WTC11 (cell line): ENCODE results near the gene TMEM19. TPM values are rescaled to one million over a fixed set of nuclear protein-coding genes. Genes with fewer than 3 reads are reported as not detected.

ENCODE experiments used
- ATAC-seq: fragments of 200-7000 bp; cut with Tn5 transposase; 2 replicates; pipeline ENCODE4 v1.10.0; 2021; ENCODE audit warnings: mild to moderate bottlenecking, moderate library complexity
- CTCF ChIA-PET: fragments of 300-600 bp; sonication (Branson Sonifier 250); formaldehyde crosslinking; loops from one replicate; lab custom pipeline; 2021; ENCODE audit warnings: antibody characterized with exemption; lab: Charles Lee
- POLR2A ChIA-PET: fragments of 350-600 bp; sonication (Branson Sonifier 250); formaldehyde crosslinking; loops from one replicate; lab custom pipeline; 2021; ENCODE audit warnings: antibody characterized with exemption; lab: Charles Lee
- DNase-seq: peaks from one replicate; pipeline ENCODE4 v3.0.0; 2021; ENCODE audit warnings: low spot score
- H3K27ac Mint-ChIP-seq: 2 replicates; pipeline ENCODE4 v1.8.0; 2021; ENCODE audit warnings: mixed read lengths
- H3K27me3 Mint-ChIP-seq: 2 replicates; pipeline ENCODE4 v1.8.0; 2021; ENCODE audit warnings: low read depth, mild to moderate bottlenecking, moderate library complexity, mixed read lengths
- H3K36me3 Mint-ChIP-seq: 2 replicates; pipeline ENCODE4 v1.8.0; 2021; ENCODE audit warnings: mixed read lengths
- H3K4me1 Mint-ChIP-seq: 2 replicates; pipeline ENCODE4 v1.8.0; 2022; ENCODE audit warnings: mixed read lengths
- H3K4me3 Mint-ChIP-seq: 2 replicates; pipeline ENCODE4 v1.8.0; 2021; ENCODE audit warnings: mild to moderate bottlenecking, moderate library complexity, mixed read lengths
- H3K9me3 Mint-ChIP-seq: 2 replicates; pipeline ENCODE4 v1.8.0; 2021; ENCODE audit warnings: mixed read lengths
- ARID4B ChIP-seq: sonication (generic); formaldehyde crosslinking; IDR thresholded peaks from 2 replicates; pipeline ENCODE4 v1.8.0; 2023; ENCODE audit warnings: missing genetic modification reagents, mild to moderate bottlenecking, borderline replicate concordance
- ATF6 ChIP-seq: sonication (generic); formaldehyde crosslinking; IDR thresholded peaks from 2 replicates; pipeline ENCODE4 v1.8.1; 2023; ENCODE audit warnings: mild to moderate bottlenecking, missing genetic modification reagents
- CDX4 ChIP-seq: fragments of 250-450 bp; sonication (Bioruptor Pico); IDR thresholded peaks from 2 replicates; pipeline ENCODE4 v1.9.0; 2021; ENCODE audit warnings: moderate library complexity, mild to moderate bottlenecking, inconsistent platforms, borderline replicate concordance
- CTCF ChIP-seq: fragments of 200-600 bp; IDR thresholded peaks from 2 replicates; pipeline ENCODE4 v1.8.0; 2022; ENCODE audit warnings: antibody characterized with exemption
- NR1H2 ChIP-seq: sonication (generic); formaldehyde crosslinking; IDR thresholded peaks from 2 replicates; pipeline ENCODE4 v1.9.0; 2021; ENCODE audit warnings: mild to moderate bottlenecking, moderate library complexity, missing genetic modification reagents
- PREB ChIP-seq: sonication (generic); formaldehyde crosslinking; IDR thresholded peaks from 2 replicates; pipeline ENCODE4 v1.8.1; 2022; ENCODE audit warnings: mild to moderate bottlenecking, missing genetic modification reagents, moderate library complexity, borderline replicate concordance
- SP1 ChIP-seq: sonication (generic); formaldehyde crosslinking; conservative IDR thresholded peaks from 2 replicates; pipeline ENCODE4 v1.8.1; 2022; ENCODE audit warnings: missing genetic modification reagents
- ZNF121 ChIP-seq: sonication (generic); formaldehyde crosslinking; IDR thresholded peaks from 2 replicates; pipeline ENCODE4 v1.8.0; 2023; ENCODE audit warnings: missing genetic modification reagents
- ZNF512 ChIP-seq: sonication (generic); formaldehyde crosslinking; IDR thresholded peaks from 2 replicates; pipeline ENCODE4 v1.8.1; 2022; ENCODE audit warnings: missing genetic modification reagents, borderline replicate concordance
- ZNF532 ChIP-seq: fragments of 250-450 bp; sonication (Bioruptor Pico); IDR thresholded peaks from 2 replicates; pipeline ENCODE4 v1.9.0; 2021; ENCODE audit warnings: mild to moderate bottlenecking, borderline replicate concordance
- total RNA-seq: library from RNA; stranded (reverse); gene quantifications from 3 replicates; pipeline ENCODE4 v1.2.3, GENCODE V29; 2021

TMEM19 gene
- total RNA-seq, 1 experiment from 2014 or later, result 11.7 TPM

- TF ChIP-seq CTCF (no peak), PREB (no peak), ATF6 (CRISPR knock-in tag) (no peak), SP1 (CRISPR knock-in tag) (no peak)
- TF ChIP-seq, all 79 proteins: peak for 0
Measured at GRCh38 chr12:71646512-71646911, 39.4 kb upstream of the TMEM19 start (continued).

- no peak overlapping the region for H3K4me3 Mint-ChIP-seq
- ATAC-seq (no peak), DNase-seq (no peak)
- CTCF ChIA-PET, result interaction anchor here (0.7 to 0.8 kb wide), 2 partner anchors 92 to 98 kb away, joined by 3 read pairs; no protein-coding TSS in a partner anchor
- peaks cover 31% of the 10 kb centered on the region for H3K36me3 Mint-ChIP-seq
- no peak overlapping the region for H3K27ac Mint-ChIP-seq
- H3K4me1 Mint-ChIP-seq, result no peaks in the 10 kb centered on the region
- POLR2A ChIA-PET, result no interaction called here
- H3K27me3 Mint-ChIP-seq, result no peaks in the 10 kb centered on the region
- no peaks in the 10 kb centered on the region for H3K9me3 Mint-ChIP-seq
- no peak for TF ChIP-seq ZNF532 (CRISPR knock-in tag)
- no peak for TF ChIP-seq CDX4
- TF ChIP-seq ZNF512 (CRISPR knock-in tag), result no peak
- TF ChIP-seq, all 79 proteins: peak for 0
Measured at GRCh38 chr12:71648537-71648936, 37.3 kb upstream of the TMEM19 start.

- no peaks in the 10 kb centered on the region for H3K4me1 Mint-ChIP-seq
- no peaks in the 10 kb centered on the region for H3K27me3 Mint-ChIP-seq
- ChIA-PET POLR2A (no interaction called here), CTCF (no interaction called here)
- no peak overlapping the region for H3K4me3 Mint-ChIP-seq
- H3K27ac Mint-ChIP-seq, result no peak overlapping the region
- H3K36me3 Mint-ChIP-seq, result peaks cover 23% of the 10 kb centered on the region
- ATAC-seq (no peak), DNase-seq (no peak)
- peaks cover 3% of the 10 kb centered on the region for H3K9me3 Mint-ChIP-seq
- no peak for TF ChIP-seq ZNF121 (CRISPR knock-in tag)
- TF ChIP-seq NR1H2, result no peak
- TF ChIP-seq ARID4B (CRISPR knock-in tag), result no peak
- TF ChIP-seq ZNF512 (CRISPR knock-in tag), result no peak
Measured at GRCh38 chr12:71649401-71649800, 36.5 kb upstream of the TMEM19 start.
